IPS-20b (cell line): ENCODE results near the gene NAIP.
"Not testable (repeated sequence)": the region's sequence is repeated elsewhere in the genome, so short reads cannot be mapped to it uniquely, and the experiment has no call there.

Experiments
- H3K27ac ChIP-seq: one replicate; pipeline ENCODE4 v1.5.1; 2013; ENCODE audit warnings: low read length
- H3K27me3 ChIP-seq: 2 replicates; pipeline ENCODE4 v1.6.1; 2013; ENCODE audit warnings: mild to moderate bottlenecking, low read length, inconsistent platforms; ENCODE audit not compliant: insufficient read depth
- H3K36me3 ChIP-seq: 2 replicates; pipeline ENCODE4 v1.6.1; 2013; ENCODE audit warnings: low read depth, mild to moderate bottlenecking, inconsistent platforms, low read length, moderate library complexity; ENCODE audit not compliant: insufficient read depth
- H3K4me1 ChIP-seq: 2 replicates; pipeline ENCODE4 v1.6.1; 2013; ENCODE audit warnings: mild to moderate bottlenecking, control low read depth, inconsistent platforms, low read length, moderate library complexity; ENCODE audit not compliant: insufficient read depth
- H3K4me3 ChIP-seq: 2 replicates; pipeline ENCODE4 v1.5.1; 2013; ENCODE audit warnings: mild to moderate bottlenecking, low read length, inconsistent platforms
- H3K9ac ChIP-seq: 2 replicates; pipeline ENCODE4 v1.6.1; 2013; ENCODE audit warnings: low read depth, mild to moderate bottlenecking, inconsistent platforms, low read length, moderate library complexity
- H3K9me3 ChIP-seq: 2 replicates; pipeline ENCODE4 v1.6.1; 2013; ENCODE audit warnings: mild to moderate bottlenecking, low read depth, low read length, inconsistent platforms; ENCODE audit not compliant: insufficient read depth

The NAIP gene

GRCh38 chr5:71025289-71025953 is at the start of gene NAIP:
Gene NAIP, minus strand, starts transcription at chr5:71025339. Its CDS starts 12,424 bp downstream, at chr5:71012915.
- not testable (repeated sequence) for H3K9me3 ChIP-seq, H3K4me3 ChIP-seq, H3K9ac ChIP-seq, H3K4me1 ChIP-seq, H3K27me3 ChIP-seq, H3K36me3 ChIP-seq, H3K27ac ChIP-seq

- not testable (repeated sequence) for H3K27me3 ChIP-seq, H3K9ac ChIP-seq, H3K27ac ChIP-seq, H3K36me3 ChIP-seq, H3K9me3 ChIP-seq, H3K4me3 ChIP-seq, H3K4me1 ChIP-seq
Measured at GRCh38 chr5:71067262-71067928, 42.3 kb upstream of the NAIP start, which contains the start of gene GTF2H2. Gene GTF2H2, minus strand, starts transcription at chr5:71067676. Its CDS starts 4,913 bp downstream, at chr5:71062763.

- not testable (repeated sequence) for H3K4me3 ChIP-seq, H3K27ac ChIP-seq, H3K4me1 ChIP-seq, H3K36me3 ChIP-seq, H3K27me3 ChIP-seq, H3K9me3 ChIP-seq, H3K9ac ChIP-seq
Measured at GRCh38 chr5:71061322-71061721, 36.2 kb upstream of the NAIP start.

GRCh38 chr5:71059426-71059825 is 34.3 kb upstream of the NAIP start:
- H3K27ac ChIP-seq, H3K4me3 ChIP-seq, H3K4me1 ChIP-seq, H3K27me3 ChIP-seq, H3K9ac ChIP-seq, H3K36me3 ChIP-seq, H3K9me3 ChIP-seq: not testable (repeated sequence)

GRCh38 chr5:71044808-71045207 is 19.7 kb upstream of the NAIP start:
- H3K4me1 ChIP-seq = not testable (repeated sequence)

GRCh38 chr5:71044128-71044527 is 19.0 kb upstream of the NAIP start:
- not testable (repeated sequence) for H3K27me3 ChIP-seq, H3K4me1 ChIP-seq, H3K9me3 ChIP-seq, H3K9ac ChIP-seq, H3K27ac ChIP-seq, H3K4me3 ChIP-seq, H3K36me3 ChIP-seq

More at GRCh38 chr5:71044808-71045207, 19.7 kb upstream of the NAIP start:
- not testable (repeated sequence) for H3K9me3 ChIP-seq, H3K9ac ChIP-seq, H3K27me3 ChIP-seq, H3K4me3 ChIP-seq, H3K27ac ChIP-seq, H3K36me3 ChIP-seq

- not testable (repeated sequence) for H3K4me3 ChIP-seq, H3K9me3 ChIP-seq, H3K27me3 ChIP-seq, H3K36me3 ChIP-seq, H3K27ac ChIP-seq, H3K9ac ChIP-seq, H3K4me1 ChIP-seq
Measured at GRCh38 chr5:71031046-71031776, 6.1 kb upstream of the NAIP start.

- not testable (repeated sequence) for H3K4me1 ChIP-seq, H3K27ac ChIP-seq, H3K9me3 ChIP-seq, H3K9ac ChIP-seq, H3K36me3 ChIP-seq, H3K4me3 ChIP-seq, H3K27me3 ChIP-seq
Measured at GRCh38 chr5:71020643-71021042, 4.5 kb downstream of the NAIP start.

GRCh38 chr5:71018376-71019005 is 6.6 kb downstream of the NAIP start:
- not testable (repeated sequence) for H3K36me3 ChIP-seq, H3K4me1 ChIP-seq, H3K27me3 ChIP-seq, H3K9ac ChIP-seq, H3K27ac ChIP-seq, H3K4me3 ChIP-seq, H3K9me3 ChIP-seq

GRCh38 chr5:71014176-71014575 is 11.0 kb downstream of the NAIP start:
- Histone ChIP-seq H3K27me3 (no peaks in the 10 kb centered on the region), H3K27ac (no peak overlapping the region), H3K9me3 (no peaks in the 10 kb centered on the region), H3K4me1 (no peaks in the 10 kb centered on the region), H3K36me3 (no peaks in the 10 kb centered on the region), H3K9ac (no peak overlapping the region), H3K4me3 (no peak overlapping the region)

- no peaks in the 10 kb centered on the region for H3K27me3 ChIP-seq
Measured at GRCh38 chr5:71013575-71013974, 11.6 kb downstream of the NAIP start.

More at GRCh38 chr5:71013575-71013974, 11.6 kb downstream of the NAIP start:
- H3K4me3 ChIP-seq = no peak overlapping the region
- H3K9me3 ChIP-seq = no peaks in the 10 kb centered on the region
- H3K9ac ChIP-seq = no peak overlapping the region
- no peaks in the 10 kb centered on the region for H3K36me3 ChIP-seq
- no peaks in the 10 kb centered on the region for H3K4me1 ChIP-seq
- no peak overlapping the region for H3K27ac ChIP-seq
